ENCODE results near the gene TIE1. TPM values are rescaled to one million over a fixed set of nuclear protein-coding genes. Genes with fewer than 3 reads are reported as not detected.

The TIE1 gene
- total RNA-seq, 1 experiment from 2014 or later, result 0.84 TPM

- DNase-seq (ENCODE audit: low read depth), result peak; percentile 40
Measured at GRCh38 chr1:43293896-43294760, 6.7 kb upstream of the TIE1 start.

GRCh38 chr1:43294761-43295160, 6.0 kb upstream of the TIE1 start:
- DNase-seq (ENCODE audit: low read depth), result no peak

- DNase-seq (ENCODE audit: low read depth), result no peak
Measured at GRCh38 chr1:43296207-43296606, 4.6 kb upstream of the TIE1 start.

GRCh38 chr1:43298055-43298454, 2.7 kb upstream of the TIE1 start:
- no peak for DNase-seq (ENCODE audit: low read depth)

- DNase-seq (ENCODE audit: low read depth), result no peak
Measured at GRCh38 chr1:43299101-43299500, 1.7 kb upstream of the TIE1 start.

- no peak for DNase-seq (ENCODE audit: low read depth)
Measured at GRCh38 chr1:43302201-43302600, 1.4 kb downstream of the TIE1 start.

- no peak for DNase-seq (ENCODE audit: low read depth)
Measured at GRCh38 chr1:43302721-43303470, 2.1 kb downstream of the TIE1 start.

GRCh38 chr1:43303471-43304313, 2.9 kb downstream of the TIE1 start:
- DNase-seq (ENCODE audit: low read depth), result no peak

GRCh38 chr1:43304314-43304681, 3.5 kb downstream of the TIE1 start:
- no peak for DNase-seq (ENCODE audit: low read depth)

GRCh38 chr1:43304771-43305300, 4.1 kb downstream of the TIE1 start:
- no peak for DNase-seq (ENCODE audit: low read depth)

- no peak for DNase-seq (ENCODE audit: low read depth)
Measured at GRCh38 chr1:43305461-43305860, 4.7 kb downstream of the TIE1 start.

GRCh38 chr1:43305926-43306687, 5.3 kb downstream of the TIE1 start:
- no peak for DNase-seq (ENCODE audit: low read depth)

GRCh38 chr1:43306688-43307457, 6.1 kb downstream of the TIE1 start:
- DNase-seq (ENCODE audit: low read depth), result no peak

- no peak for DNase-seq (ENCODE audit: low read depth)
Measured at GRCh38 chr1:43307458-43308158, 6.8 kb downstream of the TIE1 start.

- DNase-seq (ENCODE audit: low read depth), result no peak
Measured at GRCh38 chr1:43308635-43309404, 8.0 kb downstream of the TIE1 start.

GRCh38 chr1:43309405-43310025, 8.7 kb downstream of the TIE1 start:
- DNase-seq (ENCODE audit: low read depth), result no peak

- DNase-seq (ENCODE audit: low read depth), result no peak
Measured at GRCh38 chr1:43311521-43311920, 10.7 kb downstream of the TIE1 start.

GRCh38 chr1:43312212-43312623, 11.4 kb downstream of the TIE1 start:
- DNase-seq (ENCODE audit: low read depth), result no peak
